ENCODE measurements around the gene SLC19A1.
"Not testable (repeated sequence)": the region's sequence is repeated elsewhere in the genome, so short reads cannot be mapped to it uniquely, and the experiment has no call there.

The SLC19A1 gene

DNA sequence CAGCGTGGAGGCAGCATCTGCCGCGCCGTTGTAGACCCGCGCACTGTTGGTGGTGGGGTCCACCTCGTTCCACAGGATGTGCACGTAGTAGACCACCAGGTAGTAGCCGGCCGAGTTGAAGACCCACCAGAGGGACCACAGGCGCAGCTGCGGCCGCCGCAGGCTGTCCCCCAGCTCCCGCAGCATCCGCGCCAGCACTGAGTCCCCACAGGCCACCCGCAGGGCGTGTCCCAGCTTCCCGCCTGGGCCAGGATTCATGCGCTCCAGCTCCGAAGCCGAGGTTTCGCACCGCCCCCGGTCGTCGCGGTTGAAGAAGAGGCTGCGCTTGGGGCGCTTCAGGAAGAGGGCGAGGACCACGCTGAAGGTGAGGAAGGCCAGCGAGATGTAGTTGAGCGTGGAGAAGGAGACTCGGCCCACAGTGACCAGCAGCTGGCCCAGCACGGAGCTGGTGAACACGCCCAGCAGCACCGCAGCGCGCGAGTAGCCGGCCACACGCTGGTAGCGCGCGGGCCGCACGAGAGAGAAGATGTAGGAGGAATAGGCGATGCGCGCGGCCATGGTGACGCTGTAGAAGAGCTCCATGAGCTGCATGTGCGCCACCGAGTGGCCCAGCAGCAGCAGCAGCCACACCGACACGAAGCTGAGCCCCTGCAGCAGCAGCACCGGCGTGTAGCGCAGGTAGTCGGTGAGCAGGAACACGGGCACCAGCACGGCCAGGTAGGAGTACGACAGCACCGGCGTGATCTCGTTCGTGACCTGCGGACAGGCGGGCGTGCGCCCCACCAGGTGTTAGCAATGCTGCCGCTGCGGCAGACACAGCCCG, 10.6 kb downstream of the SLC19A1 start:
- no peak for FAIRE-seq

DNA sequence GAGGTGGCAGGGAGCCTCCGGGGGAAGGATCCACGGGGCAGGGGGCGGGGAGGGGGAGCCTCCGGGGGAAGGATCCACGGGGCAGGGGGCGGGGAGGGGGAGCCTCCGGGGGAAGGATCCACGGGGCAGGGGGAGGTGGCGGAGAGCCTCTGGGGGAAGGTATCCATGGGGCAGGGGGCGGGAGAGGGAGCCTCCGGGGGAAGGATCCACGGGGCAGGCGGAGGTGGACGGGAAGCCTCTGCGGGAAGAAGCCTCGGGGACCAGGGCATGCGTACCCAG, 11.2 kb downstream of the SLC19A1 start:
- not testable (repeated sequence) for FAIRE-seq

- FAIRE-seq = no peak
Observed at GRCh38 chr21:45530423-45531113, 11.7 kb downstream of the SLC19A1 start.

- FAIRE-seq = no peak
Observed at GRCh38 chr21:45529785-45530422, 12.3 kb downstream of the SLC19A1 start.

GRCh38 chr21:45528981-45529784, 13.1 kb downstream of the SLC19A1 start:
- FAIRE-seq = no peak

- FAIRE-seq = no peak
Observed at GRCh38 chr21:45528028-45528705, 14.1 kb downstream of the SLC19A1 start.

GRCh38 chr21:45527151-45527999, 14.9 kb downstream of the SLC19A1 start:
- not testable (repeated sequence) for FAIRE-seq

DNA sequence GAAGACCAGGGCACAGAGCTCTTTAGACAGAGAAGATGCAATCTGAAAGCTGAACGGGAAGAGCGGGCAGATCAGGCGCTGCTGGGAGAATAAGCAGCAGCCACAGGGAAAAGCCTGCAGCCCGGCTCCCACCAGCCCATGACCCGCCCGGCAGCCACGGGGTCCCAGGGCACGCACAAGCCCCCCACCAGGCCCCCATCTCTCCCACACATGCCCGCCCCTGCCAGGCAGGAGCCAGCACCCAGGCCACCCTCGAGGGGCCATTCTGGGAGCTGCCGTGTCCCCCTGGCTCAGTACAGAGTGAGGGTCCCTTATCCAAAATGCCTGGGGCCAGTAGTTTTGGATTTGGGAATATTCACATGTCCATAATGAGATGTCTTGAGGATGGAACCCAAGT, 16.3 kb downstream of the SLC19A1 start:
- no peak for FAIRE-seq

GRCh38 chr21:45525153-45525909, 16.9 kb downstream of the SLC19A1 start:
- no peak for FAIRE-seq

DNA sequence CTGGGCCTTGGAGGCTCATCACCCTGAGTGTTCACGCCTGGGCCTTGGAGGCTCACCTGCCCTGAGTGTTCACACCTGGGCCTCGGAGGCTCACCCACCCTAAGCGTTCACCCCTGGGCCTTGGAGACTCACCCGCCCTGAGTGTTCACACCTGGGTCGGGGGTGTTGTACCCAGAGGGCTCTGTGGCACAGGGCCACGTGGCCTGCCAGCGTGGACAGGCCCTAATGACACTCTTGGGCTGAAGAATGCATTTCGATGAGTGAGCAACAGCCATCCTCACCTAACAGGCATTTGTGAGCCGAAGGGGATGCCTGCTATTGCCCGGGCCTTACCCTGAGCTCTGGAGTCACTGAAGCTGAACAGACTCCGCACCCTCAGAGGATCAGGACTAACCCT, 17.5 kb downstream of the SLC19A1 start:
- FAIRE-seq = no peak

DNA sequence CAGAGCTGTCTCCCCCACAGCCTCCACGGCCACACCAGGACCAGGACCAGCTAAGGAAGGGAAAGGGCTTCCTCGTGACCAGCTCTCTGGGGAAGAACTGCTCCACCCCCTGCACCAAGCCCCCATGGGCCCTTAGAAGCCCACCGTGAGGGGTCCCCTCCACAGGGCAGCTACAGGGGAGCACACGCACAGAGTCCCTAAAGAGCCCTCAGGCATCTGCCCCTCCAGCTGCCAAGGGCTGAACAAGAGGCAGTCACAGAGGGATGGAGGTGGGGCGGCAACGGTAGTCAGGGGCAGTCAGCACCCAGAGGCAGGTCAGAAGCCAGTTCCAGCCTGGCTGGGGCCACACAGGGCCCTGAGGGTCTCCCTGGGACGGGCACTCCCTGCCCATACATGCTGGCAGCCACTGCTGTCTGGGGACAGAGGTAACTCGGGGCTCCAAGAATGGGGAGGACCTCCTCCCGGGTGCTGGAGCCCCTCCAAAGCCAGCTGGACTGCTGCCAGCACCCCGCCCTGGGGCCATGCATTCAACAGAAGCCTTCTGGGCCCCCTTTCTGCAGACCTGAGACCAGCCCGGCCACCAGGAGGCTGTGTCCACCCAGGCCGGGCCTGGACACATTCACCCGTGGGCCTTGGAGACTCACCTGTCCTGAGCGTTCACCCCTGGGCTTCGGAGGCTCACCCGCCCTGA, 18.7 kb downstream of the SLC19A1 start:
- no peak for FAIRE-seq

- no peak for FAIRE-seq
Observed at GRCh38 chr21:45522986-45523385, 19.3 kb downstream of the SLC19A1 start.

DNA sequence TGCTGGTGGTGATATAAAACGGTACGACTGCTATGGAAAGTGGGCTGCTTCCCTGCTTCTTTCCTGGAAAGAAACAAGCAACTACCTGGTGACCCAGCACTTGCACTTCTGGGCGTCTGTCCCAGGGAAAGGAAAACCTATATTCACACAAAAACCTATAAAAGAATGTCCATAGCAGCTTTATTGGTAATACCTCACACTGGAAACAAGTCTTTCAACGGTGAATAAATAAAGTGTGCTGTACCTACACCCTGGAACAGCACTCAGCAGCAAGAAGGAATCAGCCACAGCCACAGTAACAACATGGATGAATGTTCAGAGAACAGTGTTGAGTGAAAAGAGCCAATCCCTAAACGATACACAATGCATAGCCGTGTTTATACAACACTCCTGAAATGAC, 19.9 kb downstream of the SLC19A1 start:
- no peak for FAIRE-seq

GRCh38 chr21:45521241-45521640, 21.0 kb downstream of the SLC19A1 start:
- no peak for FAIRE-seq

- FAIRE-seq = no peak
Observed at GRCh38 chr21:45519182-45519581, 23.1 kb downstream of the SLC19A1 start.

- FAIRE-seq = no peak
Observed at GRCh38 chr21:45518742-45519141, 23.5 kb downstream of the SLC19A1 start.

GRCh38 chr21:45517249-45518065, 24.8 kb downstream of the SLC19A1 start:
- FAIRE-seq = no peak

- no peak for FAIRE-seq
Observed at GRCh38 chr21:45516671-45517151, 25.5 kb downstream of the SLC19A1 start.

GRCh38 chr21:45516071-45516670, 26.1 kb downstream of the SLC19A1 start:
- no peak for FAIRE-seq
